Daoy (cell line): ENCODE measurements around the gene PNPLA4. TPM values are rescaled to one million over a fixed set of nuclear protein-coding genes. Genes with fewer than 3 reads are reported as not detected.

ENCODE experiments used
- DNase-seq: peaks from one replicate; pipeline ENCODE4 v3.0.0-alpha.2; 2015; ENCODE audit warnings: low read depth
- total RNA-seq: library from RNA; depleted of rRNA; stranded (reverse); fragments of >200 nt; shearing (Covaris generic); gene quantifications from 2 replicates; pipeline ENCODE4 v1.2.3, GENCODE V29; 2014; rRNA removed

Gene PNPLA4, protein sequence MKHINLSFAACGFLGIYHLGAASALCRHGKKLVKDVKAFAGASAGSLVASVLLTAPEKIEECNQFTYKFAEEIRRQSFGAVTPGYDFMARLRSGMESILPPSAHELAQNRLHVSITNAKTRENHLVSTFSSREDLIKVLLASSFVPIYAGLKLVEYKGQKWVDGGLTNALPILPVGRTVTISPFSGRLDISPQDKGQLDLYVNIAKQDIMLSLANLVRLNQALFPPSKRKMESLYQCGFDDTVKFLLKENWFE
- 2.2 and 3.0 TPM in 2 replicates for total RNA-seq

DNA sequence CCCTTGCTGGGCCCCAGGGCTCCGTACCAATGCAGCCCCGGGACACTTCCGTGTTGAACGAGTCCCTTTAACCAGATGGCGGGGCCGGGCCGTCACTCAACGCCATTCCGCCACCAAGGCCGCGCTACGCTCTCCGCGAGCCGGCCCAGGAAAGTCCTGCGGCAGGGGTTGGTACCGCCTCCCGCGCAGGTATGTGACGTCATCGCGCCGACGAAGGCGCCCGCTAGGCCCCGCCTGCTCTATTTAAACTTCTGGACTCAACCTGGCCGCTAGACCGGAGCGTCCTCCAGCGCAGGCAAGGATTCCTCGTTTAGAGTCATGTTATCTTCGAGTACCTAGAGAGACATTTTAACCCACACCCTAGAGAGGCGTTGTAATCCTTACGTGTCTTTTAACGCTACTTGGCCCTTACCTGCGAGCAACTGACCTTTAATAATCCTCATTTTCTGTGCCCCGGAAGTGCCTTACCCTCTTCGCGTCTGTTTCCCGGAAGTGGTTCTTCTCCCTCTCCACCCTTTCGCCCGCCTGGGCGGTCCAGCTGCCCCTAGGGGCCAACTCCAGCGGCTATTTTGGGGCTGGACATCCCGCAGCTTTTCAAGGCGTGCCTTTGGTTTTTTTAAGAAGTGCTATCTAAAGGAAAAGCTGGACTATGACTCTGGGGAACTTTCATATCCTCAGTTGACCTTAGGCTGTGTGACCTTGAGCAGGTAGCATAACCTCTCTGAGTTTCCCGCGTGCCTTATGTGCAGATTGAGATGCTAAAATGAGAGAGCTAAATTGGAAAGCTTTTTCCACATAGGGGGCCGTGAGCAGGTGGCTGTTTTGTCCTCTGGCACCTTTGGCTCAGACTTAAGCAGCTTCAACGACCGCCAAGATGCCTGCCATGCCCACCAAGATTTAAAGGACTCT lies at the start of gene PNPLA4:
PNPLA4 (minus strand) TSS at position 155 of the 909 bp plus-strand sequence. CDS start 1,294 bp downstream, outside the sequence.
- DNase-seq: peak; percentile 44

DNA sequence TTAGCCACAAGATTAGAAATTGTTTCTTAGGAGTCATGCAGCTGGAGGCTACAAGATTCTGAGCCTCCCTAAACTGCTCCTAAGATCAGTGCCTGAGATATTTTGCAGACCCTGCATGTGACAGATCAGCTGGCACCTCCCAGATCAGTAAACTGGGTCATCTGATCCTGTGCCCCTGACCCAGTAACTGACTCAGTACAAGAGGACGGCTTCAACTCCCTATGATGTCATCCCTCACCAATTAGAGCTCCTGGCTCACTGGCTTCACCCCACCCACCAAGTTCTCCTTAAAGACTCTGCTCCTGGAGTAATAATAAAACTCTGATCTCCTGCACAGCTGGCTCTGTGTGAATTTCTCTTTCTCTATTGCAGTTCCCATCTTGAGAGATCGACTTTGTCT lies 45.4 kb upstream of the PNPLA4 start:
- DNase-seq: no peak

DNA sequence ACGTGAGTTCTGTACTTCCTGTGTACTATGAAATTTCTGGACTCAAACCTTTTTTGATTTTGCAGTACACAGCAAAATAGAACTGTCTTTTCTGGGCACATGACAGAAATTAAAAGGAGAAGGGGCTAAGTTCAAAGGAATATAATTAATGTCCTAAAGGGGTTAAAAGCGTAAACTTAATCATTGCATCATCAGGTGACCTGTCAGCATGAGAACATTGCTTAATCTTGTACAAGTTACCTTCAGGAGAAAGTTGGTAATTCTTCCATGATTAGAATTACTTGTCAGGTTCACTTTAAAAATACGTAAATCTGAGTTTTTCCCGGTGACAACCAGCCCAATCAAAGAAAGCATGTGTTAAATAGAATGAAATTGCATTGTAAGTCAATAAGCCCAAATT lies 43.2 kb upstream of the PNPLA4 start:
- DNase-seq: no peak

DNA sequence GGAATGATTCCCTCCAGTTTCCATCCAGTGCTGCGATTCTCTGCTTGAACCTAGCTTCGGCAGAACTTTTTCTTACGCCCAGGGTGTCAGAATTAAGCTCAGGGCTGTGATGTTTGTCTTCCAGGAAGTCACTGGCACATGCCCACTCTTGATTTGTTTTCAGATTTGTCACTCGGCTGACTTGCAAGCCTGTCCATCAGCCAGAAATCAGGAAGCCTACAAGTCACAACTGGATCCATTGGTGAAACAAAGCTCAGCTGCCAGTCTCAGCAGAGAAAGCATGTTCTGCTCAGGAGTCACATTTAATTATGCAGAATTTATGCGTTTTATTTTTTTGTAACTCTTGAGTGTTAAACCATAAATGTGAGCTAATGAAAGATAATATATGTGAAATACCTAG lies 38.2 kb upstream of the PNPLA4 start:
- DNase-seq: no peak

DNA sequence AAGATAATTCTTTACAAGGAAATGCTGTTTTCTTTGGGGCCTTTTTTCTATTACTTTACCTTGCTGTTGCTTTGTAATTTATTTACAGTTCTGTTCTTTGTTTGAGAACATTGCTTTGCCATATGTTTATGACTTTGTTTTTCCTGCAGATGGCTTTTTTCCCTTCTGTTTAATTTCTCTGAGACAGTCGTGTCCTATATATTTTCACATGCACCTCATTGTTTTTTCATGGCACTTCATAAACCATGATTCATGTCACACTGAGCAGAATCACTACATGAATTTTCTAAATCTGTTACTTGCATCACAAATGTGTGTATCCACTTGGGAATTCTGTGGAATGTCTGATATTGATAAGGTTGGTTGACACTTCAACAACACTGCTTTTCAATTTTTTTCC lies 33.0 kb upstream of the PNPLA4 start:
- no peak for DNase-seq

DNA sequence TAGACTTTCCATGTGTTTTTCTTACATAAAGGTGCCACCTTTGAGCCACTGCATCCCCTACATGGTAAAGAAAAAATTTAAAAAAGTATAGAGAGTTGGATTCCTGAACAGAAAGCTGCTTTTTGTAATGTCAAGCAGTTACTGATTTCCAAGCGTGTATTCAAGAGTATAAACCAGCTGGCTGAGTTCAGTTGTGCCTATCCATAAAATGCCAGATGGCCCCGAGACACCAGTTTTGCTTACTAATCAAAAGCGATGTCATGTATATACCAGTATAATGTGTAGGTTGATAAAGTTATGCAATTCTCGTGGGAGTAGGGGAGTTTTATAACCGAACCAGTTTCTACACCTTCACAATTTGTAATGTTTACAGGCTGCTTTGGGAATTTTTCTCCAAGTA lies 26.2 kb upstream of the PNPLA4 start:
- DNase-seq: no peak

DNA sequence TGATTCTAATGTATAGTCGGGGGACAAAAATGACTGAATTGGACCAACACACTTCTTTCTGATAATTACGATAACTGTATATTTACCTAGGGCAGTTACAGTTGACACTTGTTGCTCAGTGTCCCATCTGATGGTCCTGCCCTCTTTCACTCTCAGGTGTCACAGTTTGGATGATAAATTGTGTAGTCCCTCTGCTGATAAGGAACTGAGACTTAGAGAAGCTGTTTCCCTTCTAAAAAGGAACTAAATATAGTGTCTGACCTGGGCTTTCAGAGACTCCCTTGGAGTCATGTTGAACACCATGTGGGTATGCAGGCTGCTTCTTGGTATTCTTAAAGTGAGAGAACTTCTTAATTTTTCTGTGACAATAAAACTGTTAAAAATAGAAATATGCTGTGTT lies 23.7 kb upstream of the PNPLA4 start:
- no peak for DNase-seq

DNA sequence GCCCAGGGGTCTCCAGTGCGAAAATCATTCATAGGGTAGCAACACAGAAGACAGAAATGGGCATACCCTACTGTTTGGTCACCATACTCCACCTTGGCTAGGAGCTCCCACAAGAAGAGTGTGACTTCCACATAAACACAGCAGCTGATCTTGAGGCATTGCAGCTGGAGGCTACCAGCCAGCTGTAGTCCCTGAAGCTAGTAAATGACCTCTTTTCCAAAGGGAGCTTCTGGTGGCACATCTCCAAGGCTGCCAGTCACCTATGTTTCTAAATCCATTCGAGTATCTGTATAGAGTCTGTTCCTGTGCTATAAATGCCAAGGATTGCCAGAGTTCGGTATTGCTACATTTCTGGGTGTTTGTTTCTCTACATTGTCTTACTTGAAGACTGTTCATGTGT lies 21.3 kb upstream of the PNPLA4 start:
- no peak for DNase-seq

DNA sequence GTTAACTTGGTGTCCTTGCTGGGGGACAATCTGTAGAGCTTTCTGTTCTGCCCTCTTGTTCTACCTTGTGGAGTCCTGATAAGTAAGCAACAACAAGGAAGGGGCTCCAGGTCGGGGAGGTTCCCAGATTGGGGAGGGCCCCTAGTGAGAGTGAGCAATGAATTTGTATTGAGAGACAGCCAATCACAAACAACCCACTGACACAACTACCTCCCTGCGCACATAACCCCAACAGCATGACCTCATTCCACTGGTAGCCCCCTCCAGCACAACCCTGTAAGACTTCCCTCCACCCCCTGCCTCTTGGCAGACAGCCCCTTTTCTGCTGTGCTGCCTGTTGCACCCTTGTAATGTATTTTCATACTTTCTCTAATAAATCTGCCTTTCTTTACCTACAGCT lies 19.7 kb upstream of the PNPLA4 start:
- no peak for DNase-seq

DNA sequence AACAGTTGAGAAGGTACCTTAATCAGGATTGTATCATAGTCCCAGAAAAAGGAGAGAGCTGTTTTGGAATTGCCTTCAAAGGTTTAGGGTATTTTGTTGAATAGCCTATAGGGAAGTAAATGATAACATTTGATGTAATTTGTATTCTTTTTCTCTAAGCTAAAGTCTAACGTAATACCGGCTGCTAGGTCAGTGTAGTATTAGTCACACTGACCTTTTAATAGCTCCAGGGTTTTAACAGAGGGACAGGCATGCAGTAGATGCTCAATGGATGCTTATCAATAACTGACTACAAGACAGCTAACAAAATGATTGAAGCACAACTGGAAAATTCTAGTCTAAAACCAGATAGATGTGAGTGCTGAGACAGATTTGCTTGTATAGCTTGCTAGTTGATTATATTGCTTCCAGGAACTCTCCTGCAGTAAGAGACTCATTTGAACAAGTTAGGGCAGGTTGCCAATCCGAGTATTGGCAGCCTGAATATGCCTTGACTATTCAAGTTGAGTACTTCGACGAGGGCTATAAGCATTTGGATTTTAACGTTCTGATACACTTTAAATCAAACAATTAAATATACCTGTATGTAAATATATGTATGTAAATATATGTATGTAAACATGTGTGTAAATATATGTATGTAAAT lies 16.5 kb upstream of the PNPLA4 start:
- DNase-seq: no peak

DNA sequence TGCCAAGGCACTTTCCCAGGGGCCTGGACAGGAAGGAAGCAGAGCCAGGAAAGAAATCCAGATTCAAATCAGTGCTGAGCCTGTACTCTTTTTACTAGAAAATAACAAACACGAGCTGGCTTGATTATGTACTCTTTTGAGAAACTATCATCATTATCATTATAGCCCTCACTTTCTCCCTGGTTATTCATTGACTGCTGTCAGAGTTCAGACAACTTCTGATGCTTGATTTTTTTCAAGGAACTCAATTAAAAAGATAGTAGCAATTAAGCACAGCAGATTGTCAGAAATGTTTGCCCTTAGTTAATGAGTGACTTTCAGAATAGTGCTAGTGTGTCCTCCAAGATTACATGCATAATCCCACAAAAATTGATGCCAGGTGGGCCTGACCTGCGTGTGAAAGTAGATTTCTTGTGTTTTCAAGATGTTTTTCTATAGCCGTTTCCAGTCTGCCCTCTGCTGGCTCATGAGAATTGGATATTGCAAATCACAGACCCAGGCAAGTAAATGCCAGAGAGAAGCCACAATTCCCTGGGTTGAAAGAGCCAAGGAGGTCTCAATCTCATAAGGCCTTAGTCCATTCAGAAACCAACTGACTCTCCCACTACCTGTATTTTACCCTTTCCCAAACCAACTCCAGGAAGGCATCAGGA lies 14.3 kb upstream of the PNPLA4 start:
- no peak for DNase-seq

DNA sequence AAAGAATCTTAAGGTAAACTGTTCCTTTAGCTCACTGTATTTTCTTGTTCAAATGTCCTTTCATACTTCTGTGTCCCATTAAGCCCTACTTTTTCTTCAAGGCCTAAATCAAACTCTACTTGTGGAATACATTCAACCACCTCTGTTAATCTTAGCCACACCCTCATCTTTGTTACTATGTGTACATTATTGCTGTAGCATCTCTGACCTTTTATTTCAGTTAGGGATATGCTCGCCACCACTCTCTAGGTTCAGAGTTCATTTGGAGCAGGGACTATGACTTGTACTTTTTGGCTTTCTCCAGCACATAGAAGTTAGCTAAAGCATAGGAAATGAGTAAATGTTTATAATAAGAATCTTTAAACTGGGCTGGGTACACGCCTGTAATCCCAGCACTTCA lies 6.8 kb upstream of the PNPLA4 start:
- DNase-seq: no peak

DNA sequence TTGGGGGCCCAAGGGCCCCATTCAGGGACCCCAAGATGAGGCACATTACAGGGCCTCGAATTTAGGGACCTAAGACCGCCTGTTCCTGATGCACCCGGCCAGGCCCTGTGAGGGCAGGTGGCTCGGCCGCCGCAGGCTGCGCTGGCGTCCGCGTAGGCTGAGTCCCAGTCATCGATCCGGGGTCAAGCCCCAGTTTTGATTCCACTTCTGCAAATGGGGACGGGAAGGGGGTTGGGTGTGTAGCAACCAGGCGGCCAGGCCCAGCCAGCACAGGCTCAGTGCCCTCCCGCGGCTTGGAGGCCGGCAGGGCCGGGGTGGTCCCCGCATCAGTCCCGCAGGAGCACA lies 327 bp downstream of the PNPLA4 start:
- DNase-seq: no peak

DNA sequence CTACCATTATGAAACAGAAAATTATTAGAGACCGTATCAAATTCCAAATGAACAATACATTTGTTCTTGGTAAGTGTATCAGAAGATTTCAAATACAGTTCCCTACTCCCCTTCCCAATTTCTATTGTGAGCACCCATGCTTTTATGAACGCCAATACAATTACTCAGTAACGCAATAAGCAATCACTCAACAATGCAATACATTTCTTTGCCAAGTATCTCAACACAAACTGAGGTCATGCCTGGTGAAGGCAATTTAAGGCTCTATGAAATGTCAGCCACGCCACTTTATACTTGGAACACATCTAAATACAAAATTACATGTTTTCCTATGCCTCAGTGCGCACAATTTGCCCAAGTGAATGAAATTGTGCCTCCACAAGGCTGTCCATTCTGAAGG lies 712 bp downstream of the PNPLA4 start:
- no peak for DNase-seq

DNA sequence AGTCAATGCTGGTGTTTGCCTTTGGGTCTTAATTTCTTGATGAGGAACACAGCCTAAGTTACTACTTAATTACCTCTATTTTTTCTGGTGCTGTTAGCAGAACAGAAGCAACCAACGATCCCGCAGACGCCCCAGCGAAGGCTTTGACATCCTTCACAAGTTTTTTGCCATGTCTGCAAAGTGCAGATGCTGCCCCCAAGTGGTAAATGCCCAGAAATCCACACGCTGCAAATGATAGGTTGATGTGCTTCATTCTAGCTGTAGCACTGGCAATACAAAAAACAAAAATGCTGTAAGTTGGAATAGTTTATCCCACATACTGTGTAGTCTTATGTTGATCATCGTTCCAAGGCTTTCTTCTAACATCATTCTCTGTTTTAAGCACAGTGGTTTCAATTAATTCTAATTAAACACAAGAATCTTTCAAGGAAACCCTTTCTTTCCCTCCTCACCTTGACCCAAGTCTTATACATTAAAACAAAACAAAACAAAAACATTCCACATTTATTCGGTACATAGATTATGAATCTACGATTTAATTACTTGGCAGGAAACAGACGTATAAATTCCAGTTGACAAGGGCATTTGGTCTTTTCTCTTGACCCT lies 1.2 kb downstream of the PNPLA4 start:
- peak; percentile 13 for DNase-seq

DNA sequence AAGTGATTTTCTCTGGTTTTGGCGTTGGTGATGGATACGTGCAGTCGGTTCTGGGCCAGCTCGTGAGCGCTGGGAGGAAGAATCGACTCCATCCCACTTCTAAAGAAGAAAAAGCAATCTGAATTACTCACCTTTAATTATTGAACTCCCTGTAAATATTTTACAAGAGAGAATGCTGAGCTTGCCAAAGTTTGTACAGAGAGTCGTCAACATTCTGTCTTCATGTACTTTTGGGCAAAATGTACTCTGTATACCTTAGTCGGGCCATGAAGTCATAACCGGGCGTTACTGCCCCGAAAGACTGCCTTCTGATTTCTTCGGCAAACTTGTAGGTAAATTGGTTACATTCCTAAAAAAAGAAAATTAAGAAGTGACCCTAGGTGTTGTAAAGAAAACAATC lies 5.5 kb downstream of the PNPLA4 start:
- DNase-seq: no peak

DNA sequence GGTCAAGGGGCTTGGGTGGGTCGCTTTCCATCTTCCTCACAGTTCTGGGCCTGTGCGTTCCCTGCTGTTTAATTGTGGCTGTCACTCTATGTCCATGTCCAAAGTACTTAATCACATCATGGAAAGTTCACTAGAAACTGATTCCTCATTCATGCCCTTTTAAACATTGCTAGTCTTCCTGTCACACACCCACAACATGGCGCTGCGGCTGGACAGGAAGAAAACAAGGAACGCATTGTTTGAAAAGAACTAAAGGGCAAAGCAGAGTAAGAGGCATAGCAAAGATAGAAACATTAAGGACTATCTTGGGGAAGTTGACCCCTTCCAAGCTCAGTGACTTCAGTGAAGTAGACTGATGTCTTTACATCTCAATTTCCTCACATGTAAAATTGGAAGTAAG lies 18.4 kb downstream of the PNPLA4 start:
- no peak for DNase-seq

DNA sequence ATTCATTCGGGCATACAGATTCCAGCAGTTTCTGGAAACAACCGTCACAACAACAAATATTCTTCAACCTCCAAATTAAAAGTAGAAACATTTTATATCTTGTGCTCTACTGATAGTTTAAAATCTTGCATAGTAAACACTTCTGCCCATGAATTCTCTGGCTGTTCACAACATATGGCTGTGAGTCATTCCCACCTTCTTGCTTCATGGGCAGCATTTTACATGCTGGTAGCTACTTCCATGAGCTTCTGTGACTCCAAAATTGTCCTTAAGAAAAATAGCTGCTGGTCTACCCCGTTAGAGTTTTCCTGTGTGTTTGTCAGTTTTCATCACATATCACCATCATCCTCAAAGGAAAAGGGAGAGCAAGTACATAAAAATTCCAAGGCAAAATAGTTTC lies 22.7 kb downstream of the PNPLA4 start:
- DNase-seq: no peak

DNA sequence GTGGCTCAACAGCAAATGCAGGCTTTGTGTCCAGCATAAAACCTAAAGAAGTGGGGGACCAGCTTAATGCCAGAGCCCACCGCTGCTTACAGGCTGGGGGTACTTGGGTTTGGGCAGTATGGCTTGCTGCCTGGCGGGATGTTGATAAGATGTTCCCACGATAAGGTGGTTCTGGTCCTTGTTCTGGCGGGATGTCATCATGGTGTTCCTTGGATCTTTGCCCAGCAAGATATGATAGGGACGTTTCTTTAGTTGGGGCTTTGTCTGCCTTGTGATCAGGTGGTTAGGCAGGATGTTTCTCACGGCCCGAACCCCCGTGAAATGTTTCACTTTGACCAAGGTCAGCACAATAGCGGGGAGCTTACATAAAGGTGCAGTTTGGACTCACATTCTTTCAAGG lies 35.3 kb downstream of the PNPLA4 start:
- DNase-seq: no peak

DNA sequence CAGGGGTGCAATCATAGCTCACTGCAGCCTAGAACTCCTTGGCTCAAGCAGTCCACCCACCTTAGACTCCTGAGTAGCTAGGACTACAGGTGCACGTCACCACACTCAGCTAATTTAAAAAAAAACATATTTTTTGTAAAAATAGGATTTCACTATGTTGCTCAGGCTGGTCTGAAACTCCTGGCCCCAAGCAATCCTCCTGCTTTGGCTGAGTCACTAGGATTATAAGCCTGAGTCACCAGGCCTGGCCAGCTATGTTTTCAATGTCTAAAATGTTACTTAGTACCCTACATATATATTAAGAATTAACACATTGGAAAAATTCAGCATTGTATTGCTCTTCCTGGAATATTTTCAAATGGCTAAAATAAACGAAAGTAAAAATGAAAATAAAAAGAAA lies 37.5 kb downstream of the PNPLA4 start:
- no peak for DNase-seq

DNA sequence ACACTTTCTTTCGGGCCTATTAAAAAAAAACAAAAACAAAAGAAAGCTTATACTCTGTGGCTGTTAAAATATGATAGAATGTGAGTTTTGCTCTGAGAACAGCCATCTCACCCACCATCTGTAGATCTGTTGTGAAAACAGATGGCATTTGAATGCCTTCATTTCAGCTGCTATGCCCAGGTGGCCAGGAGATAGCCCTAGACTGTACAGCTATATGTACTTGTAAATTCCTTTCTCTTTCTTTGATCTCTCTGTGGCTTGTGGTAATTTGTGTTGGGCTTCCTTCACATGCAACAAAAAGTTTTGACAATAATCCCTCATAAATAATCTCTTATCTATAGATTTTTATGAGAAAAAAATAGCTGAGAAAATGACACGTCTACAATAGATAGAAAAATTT lies 38.1 kb downstream of the PNPLA4 start:
- no peak for DNase-seq

DNA sequence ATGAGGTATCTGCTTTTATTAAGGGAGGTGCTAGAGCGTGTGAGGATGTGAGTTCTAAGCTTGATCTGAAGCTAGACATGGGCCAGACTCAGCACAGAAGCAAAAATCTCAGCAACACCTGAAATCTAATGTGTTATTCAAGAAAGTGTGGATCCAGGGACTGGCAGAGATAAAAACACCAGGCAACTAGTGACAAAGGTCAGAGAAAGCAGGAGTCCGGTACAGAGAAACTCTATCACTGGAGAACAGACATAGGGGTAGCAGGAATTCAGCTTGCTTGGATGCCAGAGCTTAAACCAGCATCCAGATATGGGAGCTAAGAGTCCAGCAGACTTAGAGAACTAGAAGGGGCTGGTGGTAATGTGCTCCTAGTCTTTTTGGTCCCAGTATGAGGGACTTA lies 50.3 kb downstream of the PNPLA4 start:
- no peak for DNase-seq
